WTC11 (cell line): ENCODE data around the gene ZNF804A. TPM values are rescaled to one million over a fixed set of nuclear protein-coding genes. Genes with fewer than 3 reads are reported as not detected.
A peak's percentile ranks its signal among the peaks of the same experiment; 100 is the strongest.

Experiments used
- ATAC-seq: fragments of 200-7000 bp; cut with Tn5 transposase; 2 replicates; pipeline ENCODE4 v1.10.0; 2021; ENCODE audit warnings: mild to moderate bottlenecking, moderate library complexity
- CTCF ChIA-PET: fragments of 300-600 bp; sonication (Branson Sonifier 250); formaldehyde crosslinking; loops from one replicate; lab custom pipeline; 2021; ENCODE audit warnings: antibody characterized with exemption; lab: Charles Lee
- POLR2A ChIA-PET: fragments of 350-600 bp; sonication (Branson Sonifier 250); formaldehyde crosslinking; loops from one replicate; lab custom pipeline; 2021; ENCODE audit warnings: antibody characterized with exemption; lab: Charles Lee
- DNase-seq: peaks from one replicate; pipeline ENCODE4 v3.0.0; 2021; ENCODE audit warnings: low spot score
- H3K27ac Mint-ChIP-seq: 2 replicates; pipeline ENCODE4 v1.8.0; 2021; ENCODE audit warnings: mixed read lengths
- H3K27me3 Mint-ChIP-seq: 2 replicates; pipeline ENCODE4 v1.8.0; 2021; ENCODE audit warnings: low read depth, mild to moderate bottlenecking, moderate library complexity, mixed read lengths
- H3K36me3 Mint-ChIP-seq: 2 replicates; pipeline ENCODE4 v1.8.0; 2021; ENCODE audit warnings: mixed read lengths
- H3K4me1 Mint-ChIP-seq: 2 replicates; pipeline ENCODE4 v1.8.0; 2022; ENCODE audit warnings: mixed read lengths
- H3K4me3 Mint-ChIP-seq: 2 replicates; pipeline ENCODE4 v1.8.0; 2021; ENCODE audit warnings: mild to moderate bottlenecking, moderate library complexity, mixed read lengths
- H3K9me3 Mint-ChIP-seq: 2 replicates; pipeline ENCODE4 v1.8.0; 2021; ENCODE audit warnings: mixed read lengths
- ATF6 ChIP-seq: sonication (generic); formaldehyde crosslinking; IDR thresholded peaks from 2 replicates; pipeline ENCODE4 v1.8.1; 2023; ENCODE audit warnings: mild to moderate bottlenecking, missing genetic modification reagents
- CDX4 ChIP-seq: fragments of 250-450 bp; sonication (Bioruptor Pico); IDR thresholded peaks from 2 replicates; pipeline ENCODE4 v1.9.0; 2021; ENCODE audit warnings: moderate library complexity, mild to moderate bottlenecking, inconsistent platforms, borderline replicate concordance
- E2F5 ChIP-seq: sonication (generic); formaldehyde crosslinking; IDR thresholded peaks from 2 replicates; pipeline ENCODE4 v1.8.1; 2022; ENCODE audit warnings: mild to moderate bottlenecking, moderate library complexity, missing genetic modification reagents
- ERG ChIP-seq: fragments of 250-450 bp; sonication (Bioruptor Pico); IDR thresholded peaks from 2 replicates; pipeline ENCODE4 v1.8.0; 2021; ENCODE audit warnings: mild to moderate bottlenecking
- GTF2I ChIP-seq: fragments of 250-450 bp; sonication (Bioruptor Pico); conservative IDR thresholded peaks from 2 replicates; pipeline ENCODE4 v1.4.0; 2021; ENCODE audit warnings: mild to moderate bottlenecking
- NFATC4 ChIP-seq: fragments of 250-450 bp; sonication (Bioruptor Pico); IDR thresholded peaks from 2 replicates; pipeline ENCODE4 v1.9.0; 2021; ENCODE audit warnings: mild to moderate bottlenecking
- NR2C2 ChIP-seq: sonication (generic); formaldehyde crosslinking; IDR thresholded peaks from 2 replicates; pipeline ENCODE4 v1.8.0; 2022; ENCODE audit warnings: mild to moderate bottlenecking, missing genetic modification reagents
- OVOL2 ChIP-seq: fragments of 250-450 bp; sonication (Bioruptor Pico); IDR thresholded peaks from 2 replicates; pipeline ENCODE4 v1.9.0; 2021; ENCODE audit warnings: mild to moderate bottlenecking, borderline replicate concordance
- PREB ChIP-seq: sonication (generic); formaldehyde crosslinking; IDR thresholded peaks from 2 replicates; pipeline ENCODE4 v1.8.1; 2022; ENCODE audit warnings: mild to moderate bottlenecking, missing genetic modification reagents, moderate library complexity, borderline replicate concordance
- RORB ChIP-seq: fragments of 250-450 bp; sonication (Bioruptor Pico); IDR thresholded peaks from 2 replicates; pipeline ENCODE4 v1.9.0; 2021; ENCODE audit warnings: mild to moderate bottlenecking
- TCF7 ChIP-seq: sonication (generic); formaldehyde crosslinking; IDR thresholded peaks from 2 replicates; pipeline ENCODE4 v1.8.0; 2022; ENCODE audit warnings: mild to moderate bottlenecking, low read depth, missing genetic modification reagents, moderate library complexity
- ZBTB43 ChIP-seq: sonication (generic); formaldehyde crosslinking; IDR thresholded peaks from 2 replicates; pipeline ENCODE4 v1.8.1; 2023; ENCODE audit warnings: mild to moderate bottlenecking, missing genetic modification reagents
- ZMAT4 ChIP-seq: fragments of 250-450 bp; sonication (Bioruptor Pico); IDR thresholded peaks from 2 replicates; pipeline ENCODE4 v1.9.0; 2021; ENCODE audit warnings: mild to moderate bottlenecking
- ZNF121 ChIP-seq: sonication (generic); formaldehyde crosslinking; IDR thresholded peaks from 2 replicates; pipeline ENCODE4 v1.8.0; 2023; ENCODE audit warnings: missing genetic modification reagents
- ZNF219 ChIP-seq: sonication (generic); formaldehyde crosslinking; IDR thresholded peaks from 2 replicates; pipeline ENCODE4 v1.8.0; 2023; ENCODE audit warnings: missing genetic modification reagents, mild to moderate bottlenecking, borderline replicate concordance
- ZNF512 ChIP-seq: sonication (generic); formaldehyde crosslinking; IDR thresholded peaks from 2 replicates; pipeline ENCODE4 v1.8.1; 2022; ENCODE audit warnings: missing genetic modification reagents, borderline replicate concordance
- ZNF532 ChIP-seq: fragments of 250-450 bp; sonication (Bioruptor Pico); IDR thresholded peaks from 2 replicates; pipeline ENCODE4 v1.9.0; 2021; ENCODE audit warnings: mild to moderate bottlenecking, borderline replicate concordance
- total RNA-seq: library from RNA; stranded (reverse); gene quantifications from 3 replicates; pipeline ENCODE4 v1.2.3, GENCODE V29; 2021

Gene ZNF804A
- total RNA-seq, 1 experiment from 2014 or later = not detected

GRCh38 chr2:184835398-184835715 lies 237.0 kb downstream of the ZNF804A start:
- DNase-seq (no peak), ATAC-seq (peak; percentile 58)
- peaks cover 37% of the 10 kb centered on the region for H3K4me1 Mint-ChIP-seq
- ChIA-PET POLR2A (no interaction called here), CTCF (no interaction called here)
- no peaks in the 10 kb centered on the region for H3K9me3 Mint-ChIP-seq
- H3K4me3 Mint-ChIP-seq = no peak overlapping the region
- H3K36me3 Mint-ChIP-seq = no peaks in the 10 kb centered on the region
- H3K27ac Mint-ChIP-seq = no peak overlapping the region
- no peaks in the 10 kb centered on the region for H3K27me3 Mint-ChIP-seq
- TF ChIP-seq RORB (CRISPR knock-in tag) (no peak), NFATC4 (CRISPR knock-in tag) (no peak), ZNF219 (CRISPR knock-in tag) (no peak), ZNF532 (CRISPR knock-in tag) (no peak), ZNF512 (CRISPR knock-in tag) (no peak), PREB (CRISPR knock-in tag) (no peak), E2F5 (CRISPR knock-in tag) (no peak), NR2C2 (CRISPR knock-in tag) (no peak), CDX4 (no peak), ZBTB43 (CRISPR knock-in tag) (no peak), ERG (CRISPR knock-in tag) (no peak), ATF6 (CRISPR knock-in tag) (no peak), ZMAT4 (no peak), ZNF121 (no peak), TCF7 (no peak), GTF2I (CRISPR knock-in tag) (no peak), OVOL2 (CRISPR knock-in tag) (no peak)
